ENCODE measurements around the gene LRP1.

The LRP1 gene

GRCh38 chr12:57219993-57220754 is 91.9 kb downstream of the LRP1 start:
- DNase-seq (ENCODE audit: low spot score) = no peak
- in situ Hi-C loops (cut with MboI; ENCODE audit: low pct_unique_long_range_greater_than_20kb, low sequenced_read_pairs, unreplicated experiment) = no loop called here
- TF ChIP-seq CTCF (IDR thresholded peaks at IDR 0.05; ENCODE audit: extremely low read depth, insufficient read depth, missing control alignments) = no peak

- no peak for TF ChIP-seq CTCF (IDR thresholded peaks at IDR 0.05; ENCODE audit: extremely low read depth, insufficient read depth, missing control alignments)
- DNase-seq (ENCODE audit: low spot score) = no peak
- in situ Hi-C loops (cut with MboI; ENCODE audit: low pct_unique_long_range_greater_than_20kb, low sequenced_read_pairs, unreplicated experiment) = no loop called here
These were observed 92.5 kb downstream of the LRP1 start for GRCh38 chr12:57220770-57221168.

GRCh38 chr12:57221169-57221917 is 93.1 kb downstream of the LRP1 start:
- no peak for TF ChIP-seq CTCF (IDR thresholded peaks at IDR 0.05; ENCODE audit: extremely low read depth, insufficient read depth, missing control alignments)
- DNase-seq (ENCODE audit: low spot score) = no peak
- in situ Hi-C loops (cut with MboI; ENCODE audit: low pct_unique_long_range_greater_than_20kb, low sequenced_read_pairs, unreplicated experiment) = no loop called here

- no peak for TF ChIP-seq CTCF (IDR thresholded peaks at IDR 0.05; ENCODE audit: extremely low read depth, insufficient read depth, missing control alignments)
- in situ Hi-C loops (cut with MboI; ENCODE audit: low pct_unique_long_range_greater_than_20kb, low sequenced_read_pairs, unreplicated experiment) = no loop called here
These were observed 94.3 kb downstream of the LRP1 start for GRCh38 chr12:57222286-57223190.

GRCh38 chr12:57223191-57224165 is 95.2 kb downstream of the LRP1 start:
- DNase-seq (ENCODE audit: low spot score) = no peak
- no peak for TF ChIP-seq CTCF (IDR thresholded peaks at IDR 0.05; ENCODE audit: extremely low read depth, insufficient read depth, missing control alignments)
- in situ Hi-C loops (cut with MboI; ENCODE audit: low pct_unique_long_range_greater_than_20kb, low sequenced_read_pairs, unreplicated experiment) = no loop called here

More at GRCh38 chr12:57222286-57223190, 94.3 kb downstream of the LRP1 start:
- DNase-seq (ENCODE audit: low spot score) = no peak

Measured in GM13977 (cell line).